HepG2 (cell line): ENCODE results near the gene BAHD1. TPM values are rescaled to one million over a fixed set of nuclear protein-coding genes. Genes with fewer than 3 reads are reported as not detected.
A peak's percentile ranks its signal among the peaks of the same experiment; 100 is the strongest.

Source experiments
- ATAC-seq: fragments of 200-7000 bp; cut with Tn5 transposase; 3 replicates; pipeline ENCODE4 v1.9.1; 2020; ENCODE audit warnings: mild to moderate bottlenecking, moderate library complexity
- BruUV-seq: library from RNA; stranded (reverse); fragments of 400-500 nt; replicated peaks from 2 replicates; lab custom pipeline; 2021; lab: Mats Ljungman, UMichigan
- CTCF ChIA-PET: fragments of 300-600 bp; formaldehyde crosslinking; extraction: SDS; loops from one replicate; lab custom pipeline; 2021; ENCODE audit warnings: low total read pairs, inconsistent platforms, low intra/inter-chr PET ratio; lab: Yijun Ruan, JAX
- POLR2A ChIA-PET: fragments of 350-600 bp; sonication (Branson Sonifier 250); formaldehyde crosslinking; loops from one replicate; lab custom pipeline; 2020; ENCODE audit warnings: antibody characterized with exemption, inconsistent platforms; lab: Yijun Ruan, JAX
- DNase-seq: peaks from one replicate; pipeline ENCODE4 v3.0.0-alpha.2; 2015; ENCODE audit warnings: low spot score
- FAIRE-seq: peaks from 3 replicates; lab custom pipeline; 2011; peaks lifted over from hg19 to GRCh38; lab: Jason Lieb, UNC
- H2AFZ ChIP-seq: one replicate; pipeline ENCODE4 v1.6.1; 2011; ENCODE audit warnings: low read length, inconsistent platforms
- H3K27ac ChIP-seq: fragments of 300-600 bp; 3 replicates; pipeline ENCODE4 v1.8.0; 2011; ENCODE audit warnings: mixed run types, mild to moderate bottlenecking, mixed read lengths, low read length, inconsistent platforms; ENCODE audit not compliant: insufficient read depth; ENCODE audit errors: extremely low read length
- H3K27me3 ChIP-seq, 2 experiments: fragments of 200-600 bp in 1 of 2; 2 replicates in 1 of 2; 3 replicates in 1 of 2; pipeline versions ENCODE4 v1.6.0 to v1.8.0; 2011; ENCODE audit warnings: low read length in 2 of 2, mild to moderate bottlenecking in 2 of 2, moderate library complexity in 2 of 2, inconsistent platforms in 1 of 2; ENCODE audit not compliant: insufficient read depth in 2 of 2, control insufficient read depth in 1 of 2
- H3K36me3 ChIP-seq, 2 experiments: fragments of 200-600 bp in 1 of 2; replicated peaks in 1 of 2; 2 replicates in 1 of 2; 3 replicates in 1 of 2; pipeline versions ENCODE4 v1.5.1 to v1.8.0; 2011; ENCODE audit warnings: low read length in 2 of 2, inconsistent platforms in 1 of 2; ENCODE audit not compliant: insufficient read depth in 2 of 2, control insufficient read depth in 1 of 2
- H3K4me1 ChIP-seq: 2 replicates; pipeline ENCODE4 v1.5.1; 2012; ENCODE audit warnings: low read length, inconsistent platforms; ENCODE audit not compliant: insufficient read depth
- H3K4me2 ChIP-seq: 2 replicates; pipeline ENCODE4 v1.6.0; 2011; ENCODE audit warnings: low read depth, low read length, inconsistent platforms
- H3K4me3 ChIP-seq, 3 experiments: fragments of 200-600 bp in 1 of 3; sonication (generic), shearing (Covaris generic) in 1 of 3; replicated peaks in 1 of 3; 2 replicates each; pipeline ENCODE4 v1.5.1; 2011 to 2016; ENCODE audit warnings: low read length in 3 of 3, inconsistent platforms in 2 of 3, low read depth in 2 of 3, mild to moderate bottlenecking in 2 of 3, control low read depth in 1 of 3, mixed read lengths in 1 of 3; ENCODE audit not compliant: insufficient read depth in 1 of 3
- H3K79me2 ChIP-seq: one replicate; pipeline ENCODE4 v1.6.1; 2011; ENCODE audit warnings: low read length, inconsistent platforms; ENCODE audit not compliant: insufficient read depth
- H3K9ac ChIP-seq: 2 replicates; pipeline ENCODE4 v1.6.0; 2011; ENCODE audit warnings: mild to moderate bottlenecking, low read depth, low read length, inconsistent platforms; ENCODE audit not compliant: insufficient read depth
- H3K9me3 ChIP-seq: 2 replicates; pipeline ENCODE4 v1.5.1; 2012; ENCODE audit warnings: mild to moderate bottlenecking, low read length
- H4K20me1 ChIP-seq: 2 replicates; pipeline ENCODE4 v1.6.0; 2011; ENCODE audit warnings: inconsistent platforms, mild to moderate bottlenecking, low read length, moderate library complexity; ENCODE audit not compliant: insufficient read depth
- ATF7-NPFF ChIP-seq: sonication (generic); formaldehyde crosslinking; IDR thresholded peaks from 2 replicates; pipeline ENCODE4 v1.8.1; 2023; ENCODE audit warnings: mild to moderate bottlenecking, low read depth, missing genetic modification reagents, moderate library complexity
- CENPBD1 ChIP-seq: sonication (generic); formaldehyde crosslinking; IDR thresholded peaks from 2 replicates; pipeline ENCODE4 v1.8.0; 2022; ENCODE audit warnings: missing genetic modification reagents, low read depth, mild to moderate bottlenecking, borderline replicate concordance
- FOXC1 ChIP-seq: sonication (generic); formaldehyde crosslinking; IDR thresholded peaks from 2 replicates; pipeline ENCODE4 v1.8.0; 2022; ENCODE audit warnings: mild to moderate bottlenecking, missing genetic modification reagents, borderline replicate concordance
- ZNF30 ChIP-seq: sonication (generic); formaldehyde crosslinking; IDR thresholded peaks from 2 replicates; pipeline ENCODE4 v1.5.0; 2020; ENCODE audit warnings: mild to moderate bottlenecking, missing genetic modification reagents
- ZNF331 ChIP-seq: sonication (generic); formaldehyde crosslinking; IDR thresholded peaks from 2 replicates; pipeline ENCODE4 v1.4.0; 2020; ENCODE audit warnings: missing genetic modification reagents
- ZNF430 ChIP-seq: sonication (generic); formaldehyde crosslinking; IDR thresholded peaks from 2 replicates; pipeline ENCODE4 v1.9.0; 2021; ENCODE audit warnings: mild to moderate bottlenecking, missing genetic modification reagents
- ZNF780A ChIP-seq: sonication (generic); formaldehyde crosslinking; IDR thresholded peaks from 2 replicates; pipeline ENCODE4 v1.8.0; 2022; ENCODE audit warnings: mild to moderate bottlenecking, missing genetic modification reagents, moderate library complexity
- WGBS: methylation state at CpG from one replicate; pipeline ENCODE4 v1.1.6; 2017; ENCODE audit warnings: low lambda C conversion rate; 5-methylcytosine and 5-hydroxymethylcytosine counted together
- in situ Hi-C: cut with HindIII; loops from 2 replicates; pipeline ENCODE4 v1.10.0; 2017; ENCODE audit warnings: low pct_unique_long_range_greater_than_20kb; ENCODE audit not compliant: extremely low pct_ligation_motif_present
- intact Hi-C: fragments of 100-400 bp; cut with micrococcal nuclease; formaldehyde crosslinking; loops from one replicate; pipeline ENCODE4 v1.10.0; 2022; ENCODE audit not compliant: unreplicated experiment
- polyA plus RNA-seq, 8 experiments: library from polyadenylated mRNA; depleted of rRNA in 3 of 8; stranded (reverse) in 7 of 8; unstranded in 1 of 8; fragments of >200 nt; fragmentation: Illumina TruSeq in 4 of 8; extraction: Trizol in 4 of 8; gene quantifications; 2 replicates each; pipeline versions ENCODE4 v1.2.1 to v1.2.3, GENCODE V29; 2011 to 2016; ENCODE audit warnings: low read depth in 4 of 8, missing spikeins in 1 of 8, mixed read lengths in 1 of 8; ENCODE audit not compliant: insufficient read depth in 1 of 8
- total RNA-seq, 5 experiments: library from RNA; depleted of rRNA; stranded (reverse); fragments of >200 nt; fragmentation: Illumina TruSeq; extraction: Trizol; gene quantifications; 2 replicates each; pipeline ENCODE4 v1.2.3, GENCODE V29; 2016; ENCODE audit warnings: low read depth in 1 of 5

The BAHD1 gene
- total and polyA plus RNA-seq, 2 of the 13 experiments (the other 11 are each of a cell fraction or from before 2014, with no cell fraction given): 3.3 to 8.7 TPM

GRCh38 chr15:40469776-40470390 lies 29.1 kb downstream of the BAHD1 start:
- CTCF ChIA-PET: no interaction called here
- TF ChIP-seq ATF7-NPFF (CRISPR knock-in tag) (no peak), ZNF30 (CRISPR knock-in tag) (no peak), ZNF780A (peak; percentile 22; the same call in 1 of the 2 replicates), ZNF331 (no peak), FOXC1 (CRISPR knock-in tag) (no peak), CENPBD1 (CRISPR knock-in tag) (no peak), ZNF430 (CRISPR knock-in tag) (no peak)
- peak overlapping the region; percentile 80 for H3K27ac ChIP-seq
- H3K9ac ChIP-seq: peak overlapping the region; percentile 70
- H2AFZ ChIP-seq: no peak overlapping the region
- no peaks in the 10 kb centered on the region for H4K20me1 ChIP-seq
- peaks cover 6 to 10% of the 10 kb centered on the region in 2 experiments; a peak in 4 of 5 replicates for H3K36me3 ChIP-seq
- in situ Hi-C loops (no loop called here), intact Hi-C loops (loop anchor here (5.0 kb wide), 1 partner anchor 37 kb away; no protein-coding TSS in a partner anchor)
- no peaks in the 10 kb centered on the region for H3K79me2 ChIP-seq
- no TSS peak for BruUV-seq
- POLR2A ChIA-PET: interaction anchor here (0.6 to 1.8 kb wide), 5 partner anchors 17 to 230 kb away, joined by 3 to 8 read pairs (median 4); partner anchors contain the start of gene BAHD1
- DNase-seq (no peak), ATAC-seq (peak; percentile 3), FAIRE-seq (no peak)
- 95% methylated on average over 5 of the region's 7 CpGs for WGBS
- peak overlapping the region; percentile 97 for H3K4me2 ChIP-seq
- peak overlapping the region in 2 of 3 experiments; percentile 46 to 89; a peak in 3 of 6 replicates for H3K4me3 ChIP-seq
- H3K4me1 ChIP-seq: peaks cover 27% of the 10 kb centered on the region
- H3K27me3 ChIP-seq: peaks cover 0 to 1% of the 10 kb centered on the region in 2 experiments; a peak in 1 of 5 replicates
- no peaks in the 10 kb centered on the region for H3K9me3 ChIP-seq
